H1 (cell line): ENCODE data around the gene KLK6. TPM values are rescaled to one million over a fixed set of nuclear protein-coding genes. Genes with fewer than 3 reads are reported as not detected.

Experiments used
- CTCF ChIA-PET: fragments of 300-600 bp; sonication (Branson Sonifier 250); formaldehyde crosslinking; loops from one replicate; lab custom pipeline; 2021; ENCODE audit not compliant: partially characterized antibody; lab: Charles Lee
- POLR2A ChIA-PET: fragments of 300-600 bp; sonication (Branson Sonifier 250); formaldehyde crosslinking; loops from one replicate; lab custom pipeline; 2021; ENCODE audit warnings: inconsistent platforms; ENCODE audit not compliant: partially characterized antibody; lab: Charles Lee
- DNase-seq, 2 experiments: peaks; one replicate each; pipeline versions ENCODE4 v3.0.0 to v3.0.0-alpha.2; 2010 to 2022; ENCODE audit warnings: low spot score in 2 of 2, low read depth in 1 of 2, mixed read lengths in 1 of 2
- FAIRE-seq: peaks from 2 replicates; lab custom pipeline; 2011; peaks lifted over from hg19 to GRCh38; lab: Jason Lieb, UNC
- H2AFZ ChIP-seq: 2 replicates; pipeline ENCODE4 v1.8.1; 2012; ENCODE audit warnings: low read length, inconsistent platforms
- H2AK5ac ChIP-seq: 2 replicates; pipeline ENCODE4 v1.6.1; 2013; ENCODE audit warnings: low read depth, low read length
- H2BK120ac ChIP-seq: replicated peaks from 2 replicates; pipeline ENCODE3; 2013; ENCODE audit warnings: low read depth, low read length, inconsistent platforms
- H2BK12ac ChIP-seq: 2 replicates; pipeline ENCODE4 v1.6.1; 2013; ENCODE audit warnings: low read depth, low read length
- H2BK15ac ChIP-seq: 2 replicates; pipeline ENCODE4 v1.6.1; 2013; ENCODE audit warnings: low read length
- H2BK20ac ChIP-seq: 2 replicates; pipeline ENCODE4 v1.6.1; 2013; ENCODE audit warnings: low read length
- H2BK5ac ChIP-seq: 2 replicates; pipeline ENCODE4 v1.6.1; 2013; ENCODE audit warnings: low read depth, low read length
- H3K14ac ChIP-seq: 2 replicates; pipeline ENCODE4 v1.6.1; 2013; ENCODE audit warnings: inconsistent platforms; ENCODE audit not compliant: insufficient read length
- H3K18ac ChIP-seq: 2 replicates; pipeline ENCODE4 v1.6.1; 2013; ENCODE audit warnings: low read length; ENCODE audit errors: extremely low read depth
- H3K23ac ChIP-seq: 2 replicates; pipeline ENCODE4 v1.6.1; 2013; ENCODE audit warnings: inconsistent platforms; ENCODE audit not compliant: insufficient read length
- H3K23me2 ChIP-seq: 2 replicates; pipeline ENCODE4 v1.6.1; 2013; ENCODE audit warnings: low read depth, low read length
- H3K27ac ChIP-seq: 2 replicates; pipeline ENCODE4 v1.6.1; 2011; ENCODE audit warnings: low read depth, low read length, inconsistent platforms
- H3K27me3 ChIP-seq, 4 experiments: replicated peaks in 1 of 4; 1 replicate in 1 of 4; 2 replicates in 3 of 4; pipeline versions ENCODE4 v1.6.1 to v1.8.1; 2011 to 2013; ENCODE audit warnings: low read length in 3 of 4, mild to moderate bottlenecking in 3 of 4, inconsistent platforms in 2 of 4, mixed read lengths in 2 of 4, moderate library complexity in 1 of 4; ENCODE audit not compliant: control insufficient read depth in 3 of 4, insufficient read depth in 3 of 4; ENCODE audit errors: extremely low read depth in 1 of 4
- H3K36me3 ChIP-seq, 4 experiments: 2 replicates each; pipeline versions ENCODE4 v1.6.1 to v1.8.1; 2011 to 2013; ENCODE audit warnings: mild to moderate bottlenecking in 4 of 4, low read length in 3 of 4, moderate library complexity in 2 of 4, control low read depth in 1 of 4, inconsistent platforms in 1 of 4; ENCODE audit not compliant: insufficient read depth in 4 of 4, control insufficient read depth in 2 of 4
- H3K4ac ChIP-seq: replicated peaks from 2 replicates; pipeline ENCODE3; 2013; ENCODE audit warnings: low read length, low read depth, mixed read lengths, inconsistent platforms; ENCODE audit not compliant: insufficient read length
- H3K4me1 ChIP-seq, 4 experiments: replicated peaks in 1 of 4; 1 replicate in 1 of 4; 2 replicates in 3 of 4; pipeline versions ENCODE4 v1.6.1 to v1.8.1; 2011 to 2013; ENCODE audit warnings: low read length in 3 of 4, inconsistent platforms in 2 of 4, mixed read lengths in 1 of 4; ENCODE audit not compliant: insufficient read depth in 4 of 4, control insufficient read depth in 3 of 4
- H3K4me2 ChIP-seq, 2 experiments: 2 replicates each; pipeline versions ENCODE4 v1.6.1 to v1.8.1; 2011 to 2013; ENCODE audit warnings: low read depth in 2 of 2, low read length in 2 of 2, control low read depth in 1 of 2, inconsistent platforms in 1 of 2, mild to moderate bottlenecking in 1 of 2; ENCODE audit not compliant: insufficient read depth in 1 of 2
- H3K4me3 ChIP-seq, 4 experiments: fragments of 200-600, 300-600 bp in 1 of 4; sonication (generic), shearing (Covaris generic), sonication (Bioruptor Twin) in 1 of 4; 2 replicates each; pipeline versions ENCODE4 v1.5.1 to v1.8.1; 2011 to 2016; ENCODE audit warnings: low read length in 4 of 4, low read depth in 3 of 4, control low read depth in 2 of 4, inconsistent platforms in 2 of 4, mild to moderate bottlenecking in 2 of 4, mixed read lengths in 1 of 4, moderate library complexity in 1 of 4; ENCODE audit not compliant: insufficient read depth in 2 of 4; ENCODE audit errors: extremely low read depth in 1 of 4
- H3K56ac ChIP-seq: replicated peaks from 2 replicates; pipeline ENCODE3; 2013; ENCODE audit warnings: low read depth, mild to moderate bottlenecking, mixed read lengths, low read length, inconsistent platforms; ENCODE audit not compliant: insufficient read length
- H3K79me1 ChIP-seq: 2 replicates; pipeline ENCODE4 v1.6.1; 2013; ENCODE audit warnings: low read depth, low read length, control low read depth
- H3K79me2 ChIP-seq, 2 experiments: 2 replicates each; pipeline versions ENCODE4 v1.6.1 to v1.8.1; 2012 to 2013; ENCODE audit warnings: low read length in 2 of 2, mild to moderate bottlenecking in 2 of 2, inconsistent platforms in 1 of 2; ENCODE audit not compliant: insufficient read depth in 2 of 2, control insufficient read depth in 1 of 2
- H3K9ac ChIP-seq, 4 experiments: replicated peaks in 1 of 4; 1 replicate in 1 of 4; 2 replicates in 3 of 4; pipeline versions ENCODE4 v1.6.1 to v1.8.1; 2011 to 2013; ENCODE audit warnings: low read depth in 3 of 4, low read length in 3 of 4, control low read depth in 2 of 4, mild to moderate bottlenecking in 2 of 4, moderate library complexity in 2 of 4, inconsistent platforms in 1 of 4; ENCODE audit errors: extremely low read depth in 1 of 4
- H3K9me3 ChIP-seq, 2 experiments: 2 replicates each; pipeline versions ENCODE4 v1.6.1 to v1.8.1; 2012 to 2013; ENCODE audit warnings: mild to moderate bottlenecking in 2 of 2, moderate library complexity in 2 of 2, control low read depth in 1 of 2, inconsistent platforms in 1 of 2, low read depth in 1 of 2, low read length in 1 of 2, mixed read lengths in 1 of 2; ENCODE audit not compliant: insufficient read depth in 2 of 2
- H4K20me1 ChIP-seq, 2 experiments: replicated peaks in 1 of 2; 2 replicates each; pipeline versions ENCODE3 to v1.8.1; 2011 to 2013; ENCODE audit warnings: inconsistent platforms in 2 of 2, low read length in 2 of 2, mild to moderate bottlenecking in 1 of 2; ENCODE audit not compliant: insufficient read depth in 2 of 2, control insufficient read depth in 1 of 2
- H4K5ac ChIP-seq: 2 replicates; pipeline ENCODE4 v1.6.1; 2013; ENCODE audit warnings: low read length, low read depth, mixed read lengths, inconsistent platforms; ENCODE audit not compliant: insufficient read length
- H4K8ac ChIP-seq: 2 replicates; pipeline ENCODE4 v1.8.0; 2013; ENCODE audit warnings: mild to moderate bottlenecking, moderate library complexity, low read length, inconsistent platforms; ENCODE audit not compliant: insufficient read depth; ENCODE audit errors: extremely low read depth
- H4K91ac ChIP-seq: replicated peaks from 2 replicates; pipeline ENCODE3; 2013; ENCODE audit warnings: low read length, mixed read lengths, inconsistent platforms; ENCODE audit not compliant: insufficient read length
- ASH2L ChIP-seq: fragments of 200-600, 300-600 bp; sonication (generic); IDR thresholded peaks from one replicate; pipeline ENCODE4 v1.7.1; 2017; ENCODE audit warnings: low read length
- CEBPB ChIP-seq: IDR thresholded peaks from 2 replicates; pipeline ENCODE4 v1.6.1; 2012; ENCODE audit warnings: low read depth, low read length
- CTCF ChIP-seq, 3 experiments: IDR thresholded peaks; 1 replicate in 2 of 3; 2 replicates in 1 of 3; pipeline versions ENCODE4 v1.5.1 to v1.6.1; 2011; ENCODE audit warnings: low read length in 3 of 3, mild to moderate bottlenecking in 3 of 3, inconsistent platforms in 2 of 3, low read depth in 1 of 3, moderate library complexity in 1 of 3; ENCODE audit not compliant: insufficient read depth in 1 of 3; ENCODE audit errors: control extremely low read depth in 1 of 3
- GTF2F1 ChIP-seq: IDR thresholded peaks from 2 replicates; pipeline ENCODE4 v1.6.1; 2012; ENCODE audit warnings: low read depth, low read length, improper control_type of control experiment, borderline replicate concordance
- JUN ChIP-seq: IDR thresholded peaks from 2 replicates; pipeline ENCODE4 v1.6.1; 2011; ENCODE audit warnings: low read depth, mild to moderate bottlenecking, improper control_type of control experiment, low read length
- JUND ChIP-seq: IDR thresholded peaks from 2 replicates; pipeline ENCODE4 v1.6.1; 2011; ENCODE audit warnings: mild to moderate bottlenecking, improper control_type of control experiment, low read length
- POLR2AphosphoS5 ChIP-seq: IDR thresholded peaks from 2 replicates; pipeline ENCODE4 v1.6.1; 2011; ENCODE audit warnings: low read depth, low read length
- RAD21 ChIP-seq, 2 experiments: IDR thresholded peaks in 1 of 2; conservative IDR thresholded peaks in 1 of 2; 2 replicates each; pipeline ENCODE4 v1.6.1; 2011; ENCODE audit warnings: low read depth in 2 of 2, low read length in 2 of 2, improper control_type of control experiment in 1 of 2, inconsistent platforms in 1 of 2, mild to moderate bottlenecking in 1 of 2, moderate library complexity in 1 of 2
- YY1 ChIP-seq: IDR thresholded peaks from 2 replicates; pipeline ENCODE4 v1.6.1; 2011; ENCODE audit warnings: low read depth, mild to moderate bottlenecking, low read length
- WGBS, 2 experiments: shearing (Covaris generic) in 1 of 2; methylation state at CpG; one replicate each; pipeline versions ENCODE4 v1.1.6 to v1.1.7; 2013 to 2015; ENCODE audit warnings: low lambda C conversion rate in 2 of 2, mixed read lengths in 2 of 2, inconsistent platforms in 1 of 2, low coverage in 1 of 2, missing lambda C conversion rate in 1 of 2; ENCODE audit not compliant: insufficient replicate concordance in 2 of 2, insufficient coverage in 1 of 2, insufficient read length in 1 of 2; ENCODE audit errors: extremely low coverage in 1 of 2, missing lambda C conversion rate in 1 of 2; 5-methylcytosine and 5-hydroxymethylcytosine counted together
- polyA plus RNA-seq, 7 experiments: library from polyadenylated mRNA; depleted of rRNA in 3 of 7; stranded (reverse) in 5 of 7; unstranded in 2 of 7; fragments of >200 nt in 5 of 7; fragments of 200-250 nt in 2 of 7; gene quantifications; 1 replicate in 5 of 7; 2 replicates in 1 of 7; 4 replicates in 1 of 7; pipeline versions ENCODE4 v1.2.1 to v1.2.3, GENCODE V29; 2011 to 2013; ENCODE audit warnings: missing spikeins in 2 of 7, mixed read lengths in 2 of 7
- total RNA-seq: library from RNA; stranded (reverse); fragmentation: NEBNext Ultra II Directional; extraction: Animal tissue kit (Norgen Biotek cat#: 25700); gene quantifications from 2 replicates; pipeline ENCODE4 v1.2.1, GENCODE V29; 2021

KLK6 gene
- total and polyA plus RNA-seq, 2 of the 8 experiments (the other 6 are each of a cell fraction or from before 2014, with no cell fraction given): 0.69 to 3.2 TPM

DNA sequence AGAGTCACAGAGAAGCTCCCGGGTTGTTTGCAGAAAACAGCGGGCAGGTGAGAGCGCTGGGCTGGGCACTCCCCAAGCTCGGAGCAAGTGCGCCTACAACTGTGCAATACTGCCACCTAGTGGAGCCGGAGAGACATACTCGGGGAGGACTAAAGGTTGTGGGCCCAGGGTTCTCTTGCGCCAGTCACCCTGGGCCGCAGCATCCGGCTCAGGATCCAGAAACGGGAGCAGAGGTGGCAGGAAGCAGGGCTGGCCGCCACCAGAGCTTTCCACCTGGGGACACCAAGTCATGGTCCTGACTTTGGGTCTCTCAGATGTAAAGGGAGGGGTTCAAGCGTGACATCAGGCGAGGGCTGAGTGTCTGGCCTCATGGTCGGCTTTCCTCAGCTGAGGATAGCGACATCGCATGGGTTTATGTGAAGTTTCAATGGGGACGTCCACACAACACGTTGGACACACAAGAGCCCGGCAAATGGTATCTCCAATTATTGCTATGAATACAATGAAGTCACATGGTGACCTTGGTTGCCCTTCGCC is 47.0 kb downstream of the KLK6 start:
- Histone ChIP-seq H3K23me2 (no peaks in the 10 kb centered on the region), H2BK15ac (no peak overlapping the region), H2BK12ac (0 out of 2 replicates have a peak overlapping the region, but pooled peaks have one; percentile 64), H3K79me1 (no peaks in the 10 kb centered on the region), H3K23ac (no peak overlapping the region), H2AK5ac (no peak overlapping the region), H4K20me1 (no peaks in the 10 kb centered on the region), H3K4me3 (0 out of 8 replicates have a peak overlapping the region, but pooled peaks of 1 of the 4 experiments have one; percentile 0), H2BK20ac (no peak overlapping the region), H2BK120ac (no peak overlapping the region), H4K8ac (peak overlapping the region; percentile 91), H2BK5ac (no peak overlapping the region), H3K27me3 (0 out of 7 replicates have a peak, but pooled peaks cover 0 to 2% (median 0%) of the 10 kb centered on the region in 4 experiments), H3K9ac (no peak overlapping the region), H3K56ac (no peak overlapping the region), H4K91ac (peak overlapping the region; percentile 80), H3K4me1 (peaks cover 0 to 7% (median 5%) of the 10 kb centered on the region in 4 experiments; a peak in 5 of 7 replicates), H3K18ac (peak overlapping the region; percentile 41; the same call in 1 of the 2 replicates), H3K14ac (no peak overlapping the region), H3K27ac (no peak overlapping the region), H2AFZ (peak overlapping the region; percentile 96; the same call in 1 of the 2 replicates), H3K79me2 (no peaks in the 10 kb centered on the region), H4K5ac (no peak overlapping the region), H3K36me3 (no peaks in the 10 kb centered on the region), H3K4ac (no peak overlapping the region), H3K4me2 (peak overlapping the region in 1 of 2 experiments; percentile 2; a peak in 1 of 4 replicates), H3K9me3 (no peaks in the 10 kb centered on the region)
- whole genome bisulfite sequencing, 2 experiments: 42% methylated on average over 21 of the region's 21 CpGs; no CpG with 5 or more reads in 1 of the 2 experiments
- ChIA-PET CTCF (interaction anchor here (0.6 to 3.5 kb wide), 56 partner anchors 8 to 566 kb away, joined by 3 to 22 read pairs (median 4); partner anchors contain the start of genes CLEC11A, EMC10, GARIN5A and KLK15), POLR2A (interaction anchor here (0.9 to 3.3 kb wide), 4 partner anchors 118 to 179 kb away, joined by 3 to 35 read pairs (median 16); no protein-coding TSS in a partner anchor)
- FAIRE-seq: peak; percentile 57
- DNase-seq: peak; percentile 59 to 87
- TF ChIP-seq CTCF (IDR thresholded peaks at IDR 0.05; ENCODE audit: control extremely low read depth in 1 of 3, insufficient read depth in 1 of 3, low read depth in 1 of 3, low read length in 3 of 3) (peak; percentile 83 to 98 (median 90)), CEBPB (peak; percentile 32; the same call in 1 of the 2 replicates), ASH2L (peak; percentile 45), YY1 (no peak), GTF2F1 (no peak), POLR2AphosphoS5 (no peak), JUND (0 out of 2 replicates have a peak, but pooled peaks have one; percentile 30), JUN (no peak), RAD21 (IDR thresholded peaks at IDR 0.05 in 1 of 2, conservative IDR thresholded peaks at IDR 0.05 in 1 of 2; ENCODE audit: low read depth in 2 of 2, low read length in 2 of 2) (peak; percentile 96 to 98)
